ENCODE results near the gene SH2D5.

Gene SH2D5

GRCh38 chr1:20713440-20713839, 19.1 kb downstream of the SH2D5 start:
- no peak for DNase-seq (ENCODE audit: low spot score)

- DNase-seq (ENCODE audit: low spot score): no peak
Measured at GRCh38 chr1:20712215-20712577, 20.3 kb downstream of the SH2D5 start.

GRCh38 chr1:20711285-20712214, 21.0 kb downstream of the SH2D5 start:
- no peak for DNase-seq (ENCODE audit: low spot score)

DNA sequence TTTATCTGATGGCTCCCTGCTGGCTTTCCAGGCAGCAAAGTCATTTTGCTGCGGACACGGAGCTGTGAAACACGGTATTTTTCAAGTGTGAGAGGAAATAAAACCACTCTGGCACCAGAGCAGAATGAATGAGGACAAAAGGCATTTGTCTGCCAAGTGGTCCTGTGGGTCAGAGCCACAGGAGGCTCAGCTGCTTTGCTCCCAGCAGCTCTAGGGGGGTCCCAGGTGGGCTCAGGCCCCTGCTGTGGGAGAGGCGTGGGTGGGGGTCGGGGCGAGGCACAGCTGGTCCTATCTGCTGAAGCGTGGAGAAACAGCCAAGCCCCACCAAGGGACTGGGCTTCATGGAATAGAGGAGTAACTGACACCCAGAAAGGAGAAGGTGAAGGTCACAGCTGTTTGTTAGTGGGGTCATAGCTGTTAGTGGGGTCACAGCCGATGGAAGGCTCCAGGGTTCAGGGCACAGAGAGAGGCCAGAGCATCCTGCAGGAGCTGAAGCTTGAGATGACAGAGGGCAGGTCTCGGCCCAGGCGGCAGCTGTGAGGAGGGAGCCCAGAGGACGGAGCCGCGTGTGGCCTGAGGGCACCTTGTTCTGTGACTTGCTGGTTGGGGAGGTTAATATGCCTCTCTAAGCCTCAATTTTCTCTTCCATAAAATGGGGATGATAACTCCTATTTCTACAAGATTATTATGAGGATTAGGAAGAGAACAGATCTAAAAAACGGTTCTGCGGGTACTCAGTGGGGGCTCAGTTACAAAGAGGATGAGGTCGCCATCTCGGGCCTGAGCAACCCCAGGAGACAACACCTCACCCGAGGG, 21.8 kb downstream of the SH2D5 start:
- DNase-seq (ENCODE audit: low spot score): no peak

DNA sequence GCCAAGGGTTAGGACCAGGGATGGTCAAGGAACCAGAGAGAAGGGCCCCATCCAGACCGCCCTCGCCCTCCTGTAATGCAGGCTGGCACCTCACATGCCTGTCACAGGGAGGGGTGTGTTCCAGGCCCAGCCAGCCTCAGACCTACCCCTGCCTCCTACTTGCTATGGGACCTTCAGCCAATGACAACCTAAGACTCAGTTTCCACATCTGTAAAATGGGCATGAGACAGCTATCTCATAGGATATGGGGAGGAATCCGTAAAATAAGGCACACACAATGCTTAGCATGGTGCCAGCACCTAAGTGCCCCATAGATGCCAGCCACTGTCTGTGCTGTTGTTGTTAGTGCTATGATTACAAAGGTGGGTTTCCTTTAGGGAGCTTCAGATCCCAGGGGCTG, 22.6 kb downstream of the SH2D5 start:
- no peak for DNase-seq (ENCODE audit: low spot score)

DNA sequence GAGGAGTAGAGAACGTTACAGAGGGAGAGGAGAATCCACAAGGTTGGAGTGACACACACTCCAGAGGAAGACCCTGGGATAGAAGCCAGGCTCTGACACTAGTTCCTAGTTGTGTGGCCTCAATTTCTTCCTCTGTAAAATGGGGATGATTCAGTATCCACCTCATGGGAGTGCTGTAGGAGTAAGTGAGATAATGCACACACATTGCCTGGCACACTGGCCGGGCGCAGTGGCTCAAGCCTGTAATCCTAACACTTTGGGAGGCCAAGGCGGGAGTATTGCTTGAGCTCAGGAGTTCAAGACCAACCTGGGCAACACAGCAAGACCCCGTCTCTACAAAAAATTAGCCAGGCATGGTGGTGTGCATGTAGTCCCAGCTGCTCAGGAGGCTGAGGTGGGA, 23.6 kb downstream of the SH2D5 start:
- no peak for DNase-seq (ENCODE audit: low spot score)

DNA sequence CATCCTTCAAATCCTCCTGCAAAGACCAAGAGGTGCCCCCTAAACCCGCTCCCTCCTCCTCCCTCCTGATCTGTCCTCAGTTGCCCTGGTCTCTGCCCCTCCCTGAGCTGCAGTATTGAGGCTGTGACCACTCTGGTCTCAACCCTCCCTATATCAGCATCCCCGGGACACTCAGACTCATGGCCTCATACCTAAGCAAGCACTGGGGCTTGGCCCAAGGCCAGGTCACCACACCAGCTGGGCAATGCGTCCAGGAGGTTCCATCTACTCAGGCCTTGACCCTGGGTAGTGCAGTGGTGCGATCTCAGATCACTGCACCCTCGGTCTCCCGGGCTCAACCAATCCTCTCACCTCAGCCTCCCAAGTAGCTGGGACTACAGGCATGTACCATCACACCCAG, 24.4 kb downstream of the SH2D5 start:
- no peak for DNase-seq (ENCODE audit: low spot score)

- no peak for DNase-seq (ENCODE audit: low spot score)
Measured at GRCh38 chr1:20706841-20707240, 25.7 kb downstream of the SH2D5 start.

DNA sequence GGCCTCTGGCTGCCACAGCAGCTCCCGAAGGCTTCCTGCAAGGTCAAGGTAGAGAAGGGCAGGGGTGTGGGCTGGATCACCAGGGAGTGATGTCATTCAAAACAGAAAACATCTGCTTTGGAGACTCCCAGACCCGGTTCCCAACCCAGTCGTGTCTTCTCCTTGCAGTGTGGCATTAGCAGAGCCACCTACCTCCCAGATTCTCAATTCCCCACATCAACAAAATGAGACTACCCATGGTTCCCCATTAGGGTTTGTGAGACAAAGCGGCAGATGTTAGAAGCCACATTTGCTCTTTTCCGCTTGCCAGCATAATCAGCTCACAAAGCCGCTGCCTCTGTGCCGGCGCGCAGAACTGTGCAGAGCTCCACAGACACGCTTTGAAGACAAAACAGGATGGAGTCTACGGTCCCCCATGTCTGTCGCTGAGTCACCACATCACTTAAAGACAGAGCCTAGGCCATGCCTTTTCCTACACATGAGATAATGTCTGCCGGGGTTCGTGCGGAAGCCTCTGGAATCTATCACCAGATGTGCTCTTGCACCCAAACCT, 27.2 kb downstream of the SH2D5 start:
- no peak for DNase-seq (ENCODE audit: low spot score)

DNA sequence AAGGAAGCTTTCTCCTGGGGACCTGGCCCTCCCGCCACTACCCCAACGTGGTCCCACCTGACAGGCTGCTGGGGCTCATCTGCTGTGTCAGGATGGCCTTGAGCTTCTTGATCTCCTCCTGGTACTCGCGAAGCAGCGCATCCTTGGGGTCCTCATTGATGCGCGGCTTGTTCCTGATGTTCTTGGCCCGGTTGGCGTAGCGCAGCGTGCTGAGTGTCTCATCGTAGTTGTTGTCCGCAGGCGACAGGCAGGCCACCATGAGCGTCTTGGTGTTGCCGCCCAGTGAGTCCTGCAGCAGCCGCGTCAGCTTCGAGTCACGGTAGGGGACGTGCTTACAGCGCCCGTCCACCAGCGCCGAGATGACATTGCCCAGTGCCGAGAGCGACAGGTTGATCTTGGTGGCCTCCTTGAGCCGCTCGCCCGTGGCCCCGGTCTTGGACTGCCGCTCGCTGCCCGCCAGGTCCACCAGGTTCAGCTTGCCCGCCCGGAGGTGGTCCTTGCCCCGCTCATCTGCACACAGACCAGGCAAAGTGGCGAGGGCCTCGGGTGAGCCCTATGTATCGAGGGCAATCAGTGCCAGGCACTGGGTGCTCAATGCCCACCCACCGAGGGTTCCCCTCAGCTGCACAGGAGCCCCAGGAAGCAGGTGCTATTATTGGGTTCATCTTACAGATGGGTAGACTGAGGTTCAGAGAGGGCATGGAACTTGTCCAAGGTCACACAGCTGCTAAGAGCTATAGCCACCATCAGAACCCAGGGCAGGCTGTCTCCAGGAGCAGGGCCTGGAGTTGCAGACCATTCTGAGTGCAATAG, 27.9 kb downstream of the SH2D5 start:
- DNase-seq (ENCODE audit: low spot score): no peak

- no peak for DNase-seq (ENCODE audit: low spot score)
Measured at GRCh38 chr1:20703124-20703756, 29.3 kb downstream of the SH2D5 start.

DNA sequence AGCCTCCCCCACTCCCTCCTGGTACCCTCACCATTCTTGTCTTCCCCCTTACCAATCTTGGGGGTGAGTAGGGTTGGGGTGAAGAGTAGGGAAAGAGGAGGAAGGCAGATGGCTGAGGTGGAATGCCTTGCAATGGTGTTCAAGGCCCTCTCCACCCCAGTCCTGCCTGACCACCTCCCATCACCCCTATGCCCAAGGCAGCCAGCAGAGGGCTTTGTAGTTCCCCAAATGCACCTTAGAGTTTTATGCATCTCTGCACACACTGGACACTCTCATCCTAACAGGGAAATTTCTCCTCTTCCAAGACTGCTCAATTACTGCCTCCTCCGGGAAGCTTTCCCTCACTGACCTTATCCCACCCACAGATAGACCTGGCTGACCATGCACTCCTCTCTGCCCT, 30.1 kb downstream of the SH2D5 start:
- no peak for DNase-seq (ENCODE audit: low spot score)

- DNase-seq (ENCODE audit: low spot score): no peak
Measured at GRCh38 chr1:20701847-20702246, 30.7 kb downstream of the SH2D5 start.

- DNase-seq (ENCODE audit: low spot score): no peak
Measured at GRCh38 chr1:20701446-20701845, 31.1 kb downstream of the SH2D5 start.

GRCh38 chr1:20700636-20701215, 31.8 kb downstream of the SH2D5 start:
- no peak for DNase-seq (ENCODE audit: low spot score)

DNA sequence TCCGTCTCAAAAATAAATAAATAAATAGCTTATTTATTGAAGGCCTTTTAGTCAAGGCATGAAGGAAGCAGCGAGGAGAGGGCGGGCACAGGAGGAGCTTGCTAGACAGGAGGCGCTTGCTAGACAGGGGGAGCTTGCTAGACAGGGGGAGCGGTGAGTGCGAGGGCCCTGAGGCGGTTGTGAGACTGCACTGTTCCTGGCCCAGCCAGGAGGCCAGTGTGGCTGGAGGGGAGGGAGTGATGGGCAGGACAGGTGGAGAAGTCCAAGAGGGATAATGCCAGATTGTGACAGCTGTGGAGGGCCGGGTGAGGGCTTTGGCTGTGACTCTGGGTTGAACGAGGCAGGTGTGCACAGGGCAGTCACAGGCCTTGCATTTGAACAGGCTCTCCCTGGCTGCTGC, 32.9 kb downstream of the SH2D5 start:
- no peak for DNase-seq (ENCODE audit: low spot score)

- no peak for DNase-seq (ENCODE audit: low spot score)
Measured at GRCh38 chr1:20698195-20698910, 34.1 kb downstream of the SH2D5 start.

GRCh38 chr1:20697563-20697962, 34.9 kb downstream of the SH2D5 start:
- DNase-seq (ENCODE audit: low spot score): no peak

GRCh38 chr1:20696397-20697333, 35.8 kb downstream of the SH2D5 start:
- DNase-seq (ENCODE audit: low spot score): peak; percentile 61
